Pancreas (tissue), 10 donors: Measurements from ENCODE around the gene PRR20E. TPM values are rescaled to one million over a fixed set of nuclear protein-coding genes. Genes with fewer than 3 reads are reported as not detected.
"Not testable (repeated sequence)": the region's sequence is repeated elsewhere in the genome, so short reads cannot be mapped to it uniquely, and the experiment has no call there.

Source experiments
- ATAC-seq, 4 donors: fragments of 200-7000 bp; cut with Tn5 transposase; one replicate each; pipeline versions ENCODE4 v1.8.0 to v1.9.1; 2020; ENCODE audit warnings: mild to moderate bottlenecking in 4 of 4, moderate library complexity in 4 of 4
- DNase-seq, 6 donors: peaks; one replicate each; pipeline ENCODE4 v3.0.0-alpha.2; 2020
- FAIRE-seq: peaks from 2 replicates; lab custom pipeline; 2012; peaks lifted over from hg19 to GRCh38; lab: Jason Lieb, UNC
- H3K27ac ChIP-seq, 4 donors: fragments of 200-600 bp; sonication (generic); 1 replicate in 3 of 4; 2 replicates in 1 of 4; pipeline versions ENCODE4 v1.5.0 to v1.8.0; 2020
- H3K27me3 ChIP-seq, 4 donors: fragments of 200-600 bp; one replicate each; pipeline ENCODE4 v1.8.0; 2021
- H3K36me3 ChIP-seq, 3 donors: fragments of 200-600 bp; sonication (generic) in 1 of 3; one replicate each; pipeline versions ENCODE4 v1.5.0 to v1.8.0; 2020 to 2021
- H3K4me1 ChIP-seq, 3 donors: fragments of 200-600 bp; one replicate each; pipeline ENCODE4 v1.8.0; 2021
- H3K4me3 ChIP-seq, 4 donors: fragments of 200-600 bp; sonication (generic) in 2 of 4; one replicate each; pipeline versions ENCODE4 v1.5.0 to v1.8.0; 2020 to 2021
- H3K9me3 ChIP-seq, 4 donors: fragments of 200-600 bp; one replicate each; pipeline ENCODE4 v1.8.0; 2021
- WGBS, 2 donors: extraction: QIAGEN DNeasy Blood & Tissue Kit; methylation state at CpG; one replicate each; pipeline ENCODE4 v1.1.7; 2013; 5-methylcytosine and 5-hydroxymethylcytosine counted together
- intact Hi-C, 3 donors: fragments of 100-400 bp; cut with DNase I; formaldehyde crosslinking; loops; one replicate each; pipeline versions ENCODE4 v1.11.1 to v1.14.2; 2022
- polyA plus RNA-seq, 2 donors: library from polyadenylated mRNA; stranded (reverse); fragments of 200-250 nt; gene quantifications; one replicate each; pipeline ENCODE4 v1.2.3, GENCODE V29; 2013
- total RNA-seq, 6 donors: library from RNA; stranded (reverse); fragmentation: NEBNext Ultra II Directional in 4 of 6; extraction: Animal tissue kit (Norgen Biotek cat#: 25700) in 4 of 6; gene quantifications; one replicate each; pipeline versions ENCODE4 v1.2.1 to v1.2.4, GENCODE V29; 2021 to 2023
- TF ChIP-seq, protein P1 (sequence below), 4 donors: fragments of 200-600 bp; sonication (generic) in 3 of 4; IDR thresholded peaks; one replicate each; pipeline versions ENCODE4 v1.5.0 to v1.8.0; 2021; ENCODE audit warnings: antibody characterized with exemption in 4 of 4
- donor health status: healthy with polysubstance abuse.
- donor health status: DM: no; HTN: no; CAD: no; lungs with moderate emphysema.
- donor health status: DM: no; HTN: no; CAD: no.
- donor health status: control.
- donor health status: control.
- donor health status: Bipolar disorder and iron deficiency.
- donor health status: DM: yes; HTN: yes; CAD: no.
- donor health status: DM: no; HTN: no; CAD: no.
- donor health status: DM: no; HTN: no; CAD: no.
- donor health status: DM: yes; HTN: yes; CAD: no.

PRR20E gene
- total RNA-seq (not detected), polyA plus RNA-seq (not detected)

DNA sequence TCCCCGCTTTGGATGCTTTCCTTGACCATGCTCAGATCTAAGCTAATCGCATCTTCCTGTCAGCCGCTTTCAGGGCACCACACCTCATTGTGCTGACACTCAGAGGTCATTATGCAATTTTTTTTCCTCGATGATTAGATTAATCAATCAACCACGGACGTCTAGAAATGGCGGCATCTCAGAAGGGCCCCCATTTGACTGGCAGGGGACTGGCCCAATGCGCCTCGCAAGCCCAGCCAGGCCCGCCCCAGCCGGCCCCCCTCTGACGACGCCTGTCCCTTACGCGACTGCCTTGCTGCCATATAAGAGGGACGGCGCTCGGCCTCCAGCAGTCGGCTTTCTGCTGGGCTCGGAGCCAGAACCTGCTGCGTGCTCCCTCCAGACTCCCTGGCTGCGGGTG is at the start of gene PRR20E:
TSS of gene PRR20E (plus strand) at position 301 of the 400 bp plus-strand sequence. CDS start 387 bp downstream, outside the sequence.
- H3K4me1 ChIP-seq, H3K4me3 ChIP-seq, H3K27me3 ChIP-seq, intact Hi-C loops, DNase-seq, ATAC-seq, H3K27ac ChIP-seq, H3K36me3 ChIP-seq, H3K9me3 ChIP-seq, FAIRE-seq: not testable (repeated sequence)
- no CpG with 5 or more reads among the region's 22 CpGs for WGBS, 2 donors

DNA sequence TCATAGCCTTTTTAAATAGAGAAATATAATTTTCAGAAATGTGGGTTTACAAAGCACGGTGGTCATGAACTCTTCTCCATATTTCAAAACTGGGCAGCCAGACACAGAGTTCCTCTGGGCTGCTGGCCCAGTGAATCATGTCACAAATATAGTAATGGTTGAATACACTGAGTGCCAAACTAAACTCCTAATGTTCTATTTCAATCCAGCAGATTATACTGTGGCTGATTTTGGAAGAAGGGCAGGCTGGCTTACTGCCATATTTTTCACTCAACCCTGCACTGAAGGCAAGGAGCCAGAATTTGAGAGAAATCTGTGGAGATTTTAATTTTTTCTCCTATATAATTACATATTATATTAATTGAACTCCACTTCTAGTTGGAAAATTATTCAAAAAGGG is 43.3 kb upstream of the PRR20E start:
- intact Hi-C loops = no loop called here
- DNase-seq (no peak), ATAC-seq (peak in 1 of 4 donors; percentile 53), FAIRE-seq (no peak)
- Histone ChIP-seq H3K4me1 (no peaks in the 10 kb centered on the region), H3K4me3 (no peak overlapping the region), H3K27me3 (no peaks in the 10 kb centered on the region), H3K36me3 (no peaks in the 10 kb centered on the region), H3K27ac (no peak overlapping the region), H3K9me3 (no peaks in the 10 kb centered on the region)
- TF ChIP-seq, protein P1, sequence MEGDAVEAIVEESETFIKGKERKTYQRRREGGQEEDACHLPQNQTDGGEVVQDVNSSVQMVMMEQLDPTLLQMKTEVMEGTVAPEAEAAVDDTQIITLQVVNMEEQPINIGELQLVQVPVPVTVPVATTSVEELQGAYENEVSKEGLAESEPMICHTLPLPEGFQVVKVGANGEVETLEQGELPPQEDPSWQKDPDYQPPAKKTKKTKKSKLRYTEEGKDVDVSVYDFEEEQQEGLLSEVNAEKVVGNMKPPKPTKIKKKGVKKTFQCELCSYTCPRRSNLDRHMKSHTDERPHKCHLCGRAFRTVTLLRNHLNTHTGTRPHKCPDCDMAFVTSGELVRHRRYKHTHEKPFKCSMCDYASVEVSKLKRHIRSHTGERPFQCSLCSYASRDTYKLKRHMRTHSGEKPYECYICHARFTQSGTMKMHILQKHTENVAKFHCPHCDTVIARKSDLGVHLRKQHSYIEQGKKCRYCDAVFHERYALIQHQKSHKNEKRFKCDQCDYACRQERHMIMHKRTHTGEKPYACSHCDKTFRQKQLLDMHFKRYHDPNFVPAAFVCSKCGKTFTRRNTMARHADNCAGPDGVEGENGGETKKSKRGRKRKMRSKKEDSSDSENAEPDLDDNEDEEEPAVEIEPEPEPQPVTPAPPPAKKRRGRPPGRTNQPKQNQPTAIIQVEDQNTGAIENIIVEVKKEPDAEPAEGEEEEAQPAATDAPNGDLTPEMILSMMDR (IDR thresholded peaks at IDR 0.05) = no peak
- WGBS, 2 donors = 53 to 62% methylated on average over 1 of the region's 1 CpG

DNA sequence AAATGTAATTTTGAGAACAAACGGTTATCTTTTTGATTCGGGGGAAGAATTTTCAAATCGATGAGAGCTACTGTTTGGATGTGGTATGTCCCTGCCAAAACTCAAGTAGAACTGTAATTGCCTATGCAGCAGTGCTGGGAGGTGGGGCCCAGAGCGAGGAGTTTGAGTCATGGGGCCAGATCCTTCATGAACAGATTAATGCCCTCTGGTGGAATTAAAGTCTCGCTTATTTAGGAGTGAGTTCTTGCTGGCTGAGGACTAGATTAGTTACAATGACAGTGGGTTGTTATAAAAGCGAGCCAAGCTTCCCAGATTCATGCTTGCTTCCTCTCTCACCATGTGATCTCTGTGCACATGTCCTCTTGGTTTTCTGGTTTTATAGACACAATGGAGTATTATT is 38.1 kb upstream of the PRR20E start:
- FAIRE-seq = no peak
- Histone ChIP-seq H3K36me3 (no peaks in the 10 kb centered on the region), H3K27me3 (no peaks in the 10 kb centered on the region), H3K4me1 (no peaks in the 10 kb centered on the region), H3K9me3 (no peaks in the 10 kb centered on the region), H3K4me3 (no peak overlapping the region), H3K27ac (no peak overlapping the region)
- no peak for DNase-seq
- intact Hi-C loops = no loop called here
- TF ChIP-seq, protein P1 (IDR thresholded peaks at IDR 0.05) = no peak
- 58 to 73% methylated on average over 6 of the region's 6 CpGs for WGBS, 2 donors
- no peak for ATAC-seq

DNA sequence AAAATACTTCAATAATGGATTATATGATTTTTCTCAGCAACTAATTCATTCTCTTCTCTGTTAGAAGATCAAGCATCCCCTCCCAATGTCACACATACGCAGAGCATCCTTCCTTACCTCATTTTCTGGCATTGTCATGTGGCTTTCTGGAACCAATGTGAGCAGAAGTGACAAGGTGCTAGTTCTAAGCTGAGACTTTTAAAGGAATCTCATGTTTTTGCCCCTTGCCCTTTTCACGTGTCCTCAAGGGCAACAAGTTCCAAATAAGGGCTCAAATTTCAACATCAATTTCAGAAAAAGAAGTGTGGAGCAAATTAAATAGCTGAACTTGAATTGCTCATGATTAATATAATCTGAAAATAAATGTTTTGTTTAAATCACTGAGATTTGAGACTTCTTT is 30.9 kb upstream of the PRR20E start:
- ATAC-seq (no peak), FAIRE-seq (no peak)

DNA sequence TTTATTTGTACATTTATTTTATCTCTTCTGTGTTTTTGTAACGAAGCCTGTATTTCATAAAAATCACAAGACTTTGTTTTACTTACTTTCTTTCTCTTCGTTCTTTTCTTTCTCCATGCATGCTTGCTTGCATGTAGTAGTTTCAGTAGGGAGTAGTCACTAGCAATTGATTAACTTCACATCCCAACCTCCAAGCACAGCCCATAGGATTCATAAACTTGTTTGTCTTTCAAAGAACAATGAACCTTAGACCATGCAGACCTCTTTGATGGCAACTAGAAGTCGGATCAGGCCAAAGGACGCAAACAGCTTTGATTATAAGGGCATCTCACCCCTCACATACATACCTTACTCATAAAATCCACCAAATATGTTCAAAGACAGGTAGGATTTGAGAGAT is 29.4 kb upstream of the PRR20E start:
- no peak for FAIRE-seq
- H3K4me3 ChIP-seq = no peak overlapping the region
- H3K27ac ChIP-seq = no peak overlapping the region
- DNase-seq = no peak
- H3K9me3 ChIP-seq = no peaks in the 10 kb centered on the region
- intact Hi-C loops = no loop called here
- H3K4me1 ChIP-seq = no peaks in the 10 kb centered on the region
- ATAC-seq = no peak
- H3K36me3 ChIP-seq = no peaks in the 10 kb centered on the region
- no peaks in the 10 kb centered on the region for H3K27me3 ChIP-seq
- WGBS, 2 donors = 27 to 29% methylated on average over 4 of the region's 4 CpGs
- TF ChIP-seq, protein P1 (IDR thresholded peaks at IDR 0.05) = no peak

More for the DNA sequence above, 30.9 kb upstream of the PRR20E start:
- 25 to 40% methylated on average over 2 of the region's 2 CpGs for WGBS, 2 donors
- H3K27ac ChIP-seq = no peak overlapping the region
- H3K4me3 ChIP-seq = no peak overlapping the region
- TF ChIP-seq, protein P1 (IDR thresholded peaks at IDR 0.05) = no peak
- no peaks in the 10 kb centered on the region for H3K27me3 ChIP-seq
- no peaks in the 10 kb centered on the region for H3K36me3 ChIP-seq
- DNase-seq = no peak
- H3K4me1 ChIP-seq = no peaks in the 10 kb centered on the region
- intact Hi-C loops = no loop called here
- H3K9me3 ChIP-seq = no peaks in the 10 kb centered on the region
